ENCODE data around the gene NSDHL. TPM values are rescaled to one million over a fixed set of nuclear protein-coding genes. Genes with fewer than 3 reads are reported as not detected.

Gene NSDHL
- total and polyA plus RNA-seq, 3 donors from 2014 or later: 14.6 to 20.0 (median 17.9) TPM

- intact Hi-C loops (cut with DNase I; ENCODE audit: low total_unique reads): no loop called here
- H3K4me3 ChIP-seq: no peak overlapping the region
- no peak overlapping the region for H3K27ac ChIP-seq
- TF ChIP-seq POLR2A (IDR thresholded peaks at IDR 0.05) (no peak), CTCF (IDR thresholded peaks at IDR 0.05) (no peak)
- no peak for DNase-seq
- H3K4me1 ChIP-seq: no peaks in the 10 kb centered on the region
- no peaks in the 10 kb centered on the region for H3K36me3 ChIP-seq (ENCODE audit: low read depth, missing control alignments)
- H3K9me3 ChIP-seq: no peaks in the 10 kb centered on the region
- no peaks in the 10 kb centered on the region for H3K27me3 ChIP-seq
- WGBS, 2 donors: 83 to 91% methylated on average over 1 to 6 of the region's 10 CpGs
Measured at GRCh38 chrX:152876931-152877840, 46.3 kb downstream of the NSDHL start.

GRCh38 chrX:152878976-152879755 lies 48.3 kb downstream of the NSDHL start:
- WGBS, 2 donors: 79 to 100% methylated on average over 3 to 16 of the region's 16 CpGs
- no peak for TF ChIP-seq CTCF (IDR thresholded peaks at IDR 0.05)
- TF ChIP-seq POLR2A (IDR thresholded peaks at IDR 0.05): no peak
- Histone ChIP-seq H3K4me3 (no peak overlapping the region), H3K4me1 (no peaks in the 10 kb centered on the region), H3K9me3 (no peaks in the 10 kb centered on the region), H3K27me3 (no peaks in the 10 kb centered on the region), H3K36me3 (ENCODE audit: low read depth, missing control alignments) (no peaks in the 10 kb centered on the region), H3K27ac (no peak overlapping the region)
- DNase-seq: no peak
- intact Hi-C loops (cut with DNase I; ENCODE audit: low total_unique reads): no loop called here

GRCh38 chrX:152881289-152881688 lies 50.4 kb downstream of the NSDHL start:
- H3K4me3 ChIP-seq: no peak overlapping the region
- 91 to 94% methylated on average over 1 to 2 of the region's 2 CpGs for WGBS, 2 donors
- intact Hi-C loops (cut with DNase I; ENCODE audit: low total_unique reads): no loop called here
- TF ChIP-seq CTCF (IDR thresholded peaks at IDR 0.05) (no peak), POLR2A (IDR thresholded peaks at IDR 0.05) (no peak)
- no peaks in the 10 kb centered on the region for H3K36me3 ChIP-seq (ENCODE audit: low read depth, missing control alignments)
- DNase-seq: no peak
- H3K27ac ChIP-seq: no peak overlapping the region
- H3K4me1 ChIP-seq: no peaks in the 10 kb centered on the region
- no peaks in the 10 kb centered on the region for H3K27me3 ChIP-seq
- no peaks in the 10 kb centered on the region for H3K9me3 ChIP-seq

- no peak overlapping the region for H3K27ac ChIP-seq
- TF ChIP-seq CTCF (IDR thresholded peaks at IDR 0.05) (no peak), POLR2A (IDR thresholded peaks at IDR 0.05) (no peak)
Measured at GRCh38 chrX:152884171-152884570, 53.3 kb downstream of the NSDHL start.

More at GRCh38 chrX:152884171-152884570, 53.3 kb downstream of the NSDHL start:
- Histone ChIP-seq H3K4me3 (no peak overlapping the region), H3K36me3 (ENCODE audit: low read depth, missing control alignments) (no peaks in the 10 kb centered on the region), H3K4me1 (no peaks in the 10 kb centered on the region), H3K27me3 (no peaks in the 10 kb centered on the region), H3K9me3 (no peaks in the 10 kb centered on the region)
- WGBS, 2 donors: 75 to 80% methylated on average over 6 of the region's 6 CpGs
- no peak for DNase-seq
- intact Hi-C loops (cut with DNase I; ENCODE audit: low total_unique reads): no loop called here

Measured in testis (tissue), 3 donors.